Measurements from ENCODE around the gene ZNF362.
"Not testable (repeated sequence)": the region's sequence is repeated elsewhere in the genome, so short reads cannot be mapped to it uniquely, and the experiment has no call there.

Gene ZNF362

GRCh38 chr1:33305816-33306652 is 49.7 kb downstream of the ZNF362 start:
- DNase-seq (ENCODE audit: low read depth) = no peak

GRCh38 chr1:33306653-33307493 is 50.6 kb downstream of the ZNF362 start:
- no peak for DNase-seq (ENCODE audit: low read depth)

GRCh38 chr1:33307494-33307864 is 51.2 kb downstream of the ZNF362 start:
- DNase-seq (ENCODE audit: low read depth) = no peak

DNA sequence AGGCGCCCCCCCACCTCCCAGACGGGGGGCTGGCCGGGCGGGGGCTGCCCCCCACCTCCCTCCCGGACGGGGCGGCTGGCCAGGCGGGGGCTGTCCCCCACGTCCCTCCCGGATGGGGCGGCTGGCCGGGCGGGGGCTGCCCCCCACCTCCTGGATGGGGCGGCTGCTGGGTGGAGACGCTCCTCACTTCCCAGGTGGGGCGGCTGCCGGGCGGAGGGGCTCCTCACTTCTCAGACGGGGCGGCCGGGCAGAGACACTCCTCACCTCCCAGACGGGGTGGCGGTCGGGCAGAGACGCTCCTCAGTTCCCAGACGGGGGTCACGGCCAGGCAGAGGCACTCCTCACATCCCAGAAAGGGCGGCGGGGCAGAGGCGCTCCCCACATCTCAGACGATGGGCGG is 53.1 kb downstream of the ZNF362 start:
- DNase-seq (ENCODE audit: low read depth) = not testable (repeated sequence)

DNA sequence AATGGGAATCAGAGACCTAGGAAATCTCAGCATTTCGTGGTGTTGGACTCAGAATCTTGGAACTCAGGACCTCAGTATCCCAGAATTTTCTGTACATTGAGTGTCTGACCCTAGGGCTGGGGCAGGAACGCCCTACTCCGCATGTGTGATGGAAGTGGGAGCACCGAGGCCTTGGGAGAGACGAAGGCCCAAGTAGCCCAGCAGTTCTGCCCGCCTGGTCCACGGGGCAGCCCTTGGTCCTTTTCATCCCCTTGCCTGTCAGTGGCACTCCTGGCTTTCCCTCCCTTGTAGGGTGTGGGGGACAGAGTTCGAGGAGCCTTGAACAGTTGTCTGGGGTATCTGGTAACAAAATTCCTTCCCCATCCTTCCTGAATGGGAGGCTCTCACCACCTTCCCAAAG is 54.4 kb downstream of the ZNF362 start:
- DNase-seq (ENCODE audit: low read depth) = no peak

DNA sequence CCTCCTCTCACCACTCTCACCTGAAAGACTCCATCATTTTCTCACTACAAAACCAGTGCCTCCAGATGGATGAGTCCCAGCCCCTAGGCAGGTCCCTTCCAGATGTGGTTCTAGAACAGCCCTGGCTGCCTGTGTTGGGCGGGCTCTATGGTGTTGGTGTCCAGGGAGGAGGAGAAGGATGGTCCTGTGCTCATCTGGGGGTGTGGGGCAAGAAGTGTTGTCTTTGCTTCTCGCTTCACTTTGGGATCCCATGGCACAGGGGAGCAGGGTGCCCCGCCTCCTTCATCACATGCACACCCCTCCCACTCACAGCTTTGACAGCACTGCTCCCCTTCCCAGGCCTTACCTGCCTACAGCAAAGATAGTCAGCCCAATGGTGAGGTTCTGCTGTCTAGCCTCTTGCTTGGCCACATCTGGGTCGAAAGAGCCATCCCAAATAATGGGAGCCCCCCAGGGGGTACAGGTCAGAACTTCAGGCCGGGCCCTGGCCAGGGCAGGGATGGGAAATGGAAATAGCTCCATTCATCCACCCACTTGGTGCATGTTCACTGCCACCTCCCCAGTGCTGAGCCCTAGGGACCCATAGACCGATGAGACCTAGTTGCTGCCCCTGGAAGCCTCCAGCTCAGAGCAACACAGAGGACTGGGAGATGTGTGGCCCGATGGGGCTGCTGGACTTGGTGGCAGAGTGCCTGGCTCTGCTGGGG is 55.6 kb downstream of the ZNF362 start:
- no peak for DNase-seq (ENCODE audit: low read depth)

DNA sequence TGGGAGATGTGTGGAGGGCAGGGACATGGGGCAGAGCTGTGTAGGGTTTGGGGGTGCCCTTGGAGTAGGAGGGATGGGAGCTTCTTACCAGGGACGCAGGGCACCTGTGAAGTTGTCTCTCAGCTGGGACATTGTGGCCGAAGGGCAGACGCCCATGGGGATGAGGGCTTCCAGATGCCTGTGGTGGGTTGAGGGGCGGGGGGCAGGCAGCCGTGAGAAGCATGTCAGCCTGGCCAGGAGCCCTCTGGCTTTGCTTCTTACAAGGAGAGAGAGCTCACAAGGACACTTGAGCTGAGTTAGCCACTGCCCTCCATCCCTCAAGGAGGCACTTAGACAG is 56.1 kb downstream of the ZNF362 start:
- DNase-seq (ENCODE audit: low read depth) = no peak

DNA sequence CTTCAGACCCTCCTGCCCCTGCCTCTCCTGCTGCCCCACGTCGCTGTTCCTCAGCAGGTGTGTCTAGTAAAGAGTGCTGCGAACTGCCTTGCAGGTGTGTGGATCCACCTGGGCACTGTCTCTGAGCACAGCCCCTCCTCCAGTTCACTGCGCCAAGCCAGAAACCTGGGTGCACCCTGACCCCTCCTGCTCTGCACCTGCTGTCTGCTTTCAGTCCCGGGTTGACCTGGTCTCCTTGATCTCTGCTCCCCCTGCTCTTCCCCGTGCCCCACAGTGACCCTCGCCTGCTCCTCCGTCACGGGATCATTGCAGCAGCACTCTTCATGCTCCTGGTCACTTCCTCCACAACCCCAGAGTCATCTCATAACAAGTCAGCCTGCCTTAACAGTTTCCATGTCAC is 58.1 kb downstream of the ZNF362 start:
- DNase-seq (ENCODE audit: low read depth) = no peak

DNA sequence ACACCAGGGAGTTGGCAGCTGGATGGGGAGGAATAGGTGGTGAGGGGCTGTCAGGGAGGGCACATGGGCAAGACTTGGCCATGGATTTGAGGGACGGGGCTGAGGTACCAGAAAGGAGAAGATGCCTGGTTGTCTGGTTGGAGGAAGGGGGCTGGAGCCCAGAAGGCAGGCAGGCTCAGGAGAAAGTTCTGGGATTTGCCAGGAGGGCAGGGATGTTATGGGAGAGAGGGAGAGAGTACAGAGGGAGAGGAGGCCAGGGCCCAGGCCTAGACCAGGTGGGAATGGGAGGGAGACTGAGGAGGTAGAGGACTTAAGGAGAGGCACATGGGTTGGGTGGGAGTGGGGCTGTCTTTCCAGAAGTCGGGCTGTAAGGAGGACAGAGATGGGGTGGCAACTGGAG is 60.3 kb downstream of the ZNF362 start:
- no peak for DNase-seq (ENCODE audit: low read depth)

DNA sequence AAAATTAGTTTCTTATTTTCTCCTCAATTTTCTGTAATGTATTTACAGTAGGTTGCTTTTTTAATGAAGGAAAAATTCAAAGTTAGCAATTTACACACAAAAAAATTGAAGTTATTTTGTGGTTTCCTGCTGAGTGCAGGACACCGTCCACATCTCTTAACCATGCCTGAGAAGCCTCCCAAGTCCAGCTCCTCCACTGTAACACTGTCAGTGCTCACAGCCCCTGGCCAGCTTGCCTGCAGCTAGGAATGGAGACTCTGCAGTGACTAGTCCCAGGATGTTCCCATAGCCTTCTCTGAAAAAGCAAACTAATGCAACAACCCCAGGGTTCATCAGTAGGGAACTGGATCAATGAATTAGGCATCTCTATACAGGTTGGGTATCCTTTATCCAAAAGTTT is 61.1 kb downstream of the ZNF362 start:
- no peak for DNase-seq (ENCODE audit: low read depth)

- no peak for DNase-seq (ENCODE audit: low read depth)
These were observed 61.7 kb downstream of the ZNF362 start for GRCh38 chr1:33317946-33318345.

GRCh38 chr1:33319186-33319948 is 63.1 kb downstream of the ZNF362 start:
- DNase-seq (ENCODE audit: low read depth) = no peak

- no peak for DNase-seq (ENCODE audit: low read depth)
These were observed 63.8 kb downstream of the ZNF362 start for GRCh38 chr1:33319949-33320618.

DNA sequence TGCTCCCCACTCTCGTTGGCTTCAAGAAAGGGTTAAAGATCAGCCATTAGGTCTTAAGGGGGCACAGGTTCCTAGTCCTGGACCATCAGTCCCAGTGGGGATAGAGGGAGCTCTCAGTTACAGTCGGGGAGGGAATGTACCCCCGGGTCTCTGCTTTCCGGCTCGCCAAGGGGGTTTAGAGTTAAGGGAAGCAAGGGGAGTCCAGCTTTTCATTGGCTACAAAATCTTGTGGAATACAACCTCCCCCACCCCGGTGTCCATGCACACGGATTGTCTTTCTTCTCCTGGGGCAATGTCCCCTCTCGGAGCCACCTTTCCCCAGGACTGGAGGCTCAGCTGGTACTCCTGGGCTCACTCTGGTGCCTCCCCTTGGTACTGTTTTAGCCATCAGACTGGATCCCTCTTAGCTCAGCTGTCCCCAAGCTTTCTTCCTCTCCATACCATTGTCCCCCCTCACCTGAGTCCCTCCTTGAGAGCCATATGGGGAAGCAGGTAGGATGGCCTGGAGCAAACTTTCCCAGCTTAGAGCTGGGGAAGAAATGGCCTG is 64.4 kb downstream of the ZNF362 start, which contains the start of gene A3GALT2:
Gene A3GALT2 (minus strand): TSS at position 480 of the 547 bp plus-strand sequence. CDS start 0 bp downstream, at position 480.
- DNase-seq (ENCODE audit: low read depth) = no peak

DNA sequence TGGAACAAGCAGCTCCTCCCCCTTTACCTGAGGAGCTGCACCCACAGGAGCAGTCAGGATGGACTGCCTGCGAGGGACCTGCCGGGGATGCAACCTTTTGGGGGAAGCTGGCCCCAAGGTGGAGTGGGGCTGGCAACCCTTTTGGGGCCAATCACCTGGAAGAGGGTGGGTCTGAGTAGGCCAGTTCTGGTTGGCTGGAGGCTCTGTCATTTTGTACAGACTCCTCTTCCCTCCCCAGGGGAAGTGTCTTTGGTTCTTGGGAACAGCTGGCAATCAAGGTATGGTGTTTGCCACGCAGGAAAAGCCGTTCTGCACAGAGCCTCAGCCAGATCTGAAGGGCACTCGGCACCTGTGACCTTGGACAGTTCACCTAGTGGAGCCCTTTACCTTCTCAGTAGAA is 64.9 kb downstream of the ZNF362 start:
- no peak for DNase-seq (ENCODE audit: low read depth)

- no peak for DNase-seq (ENCODE audit: low read depth)
These were observed 65.8 kb downstream of the ZNF362 start for GRCh38 chr1:33322109-33322508.

DNA sequence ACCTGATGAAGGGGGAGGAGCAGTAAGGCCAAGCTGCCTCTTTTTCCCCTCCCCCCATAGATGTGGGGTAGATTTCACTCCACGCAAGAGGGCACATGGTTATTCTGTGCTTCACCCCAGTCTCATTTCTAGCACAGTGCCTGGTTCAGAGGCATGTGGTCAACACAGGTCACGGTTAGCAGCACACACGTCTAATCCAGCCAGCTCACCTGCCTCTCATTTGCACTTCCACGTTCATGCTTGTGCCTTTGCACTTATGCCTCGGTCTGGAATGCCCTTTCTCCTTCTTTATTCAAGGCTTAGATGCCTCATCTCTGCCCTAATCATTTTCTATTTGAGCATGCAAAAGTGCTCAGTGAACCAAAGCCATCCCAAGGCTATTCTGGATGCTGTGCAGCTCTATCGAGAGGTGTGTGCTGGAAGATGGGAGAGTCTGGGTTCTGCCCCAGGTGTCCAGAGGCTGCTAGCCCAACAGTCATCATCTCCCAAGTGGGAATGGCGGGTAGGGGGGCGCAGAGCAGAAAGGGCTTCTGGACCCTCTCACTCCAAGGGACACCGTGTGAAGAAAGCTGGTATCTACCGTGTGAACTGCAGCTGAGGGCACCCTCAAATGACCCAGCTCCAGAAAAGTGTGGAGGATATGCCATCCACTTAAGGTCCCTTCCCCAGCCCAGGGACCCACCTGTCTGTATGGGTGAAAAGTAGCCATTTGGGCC is 66.7 kb downstream of the ZNF362 start:
- DNase-seq (ENCODE audit: low read depth) = no peak

DNA sequence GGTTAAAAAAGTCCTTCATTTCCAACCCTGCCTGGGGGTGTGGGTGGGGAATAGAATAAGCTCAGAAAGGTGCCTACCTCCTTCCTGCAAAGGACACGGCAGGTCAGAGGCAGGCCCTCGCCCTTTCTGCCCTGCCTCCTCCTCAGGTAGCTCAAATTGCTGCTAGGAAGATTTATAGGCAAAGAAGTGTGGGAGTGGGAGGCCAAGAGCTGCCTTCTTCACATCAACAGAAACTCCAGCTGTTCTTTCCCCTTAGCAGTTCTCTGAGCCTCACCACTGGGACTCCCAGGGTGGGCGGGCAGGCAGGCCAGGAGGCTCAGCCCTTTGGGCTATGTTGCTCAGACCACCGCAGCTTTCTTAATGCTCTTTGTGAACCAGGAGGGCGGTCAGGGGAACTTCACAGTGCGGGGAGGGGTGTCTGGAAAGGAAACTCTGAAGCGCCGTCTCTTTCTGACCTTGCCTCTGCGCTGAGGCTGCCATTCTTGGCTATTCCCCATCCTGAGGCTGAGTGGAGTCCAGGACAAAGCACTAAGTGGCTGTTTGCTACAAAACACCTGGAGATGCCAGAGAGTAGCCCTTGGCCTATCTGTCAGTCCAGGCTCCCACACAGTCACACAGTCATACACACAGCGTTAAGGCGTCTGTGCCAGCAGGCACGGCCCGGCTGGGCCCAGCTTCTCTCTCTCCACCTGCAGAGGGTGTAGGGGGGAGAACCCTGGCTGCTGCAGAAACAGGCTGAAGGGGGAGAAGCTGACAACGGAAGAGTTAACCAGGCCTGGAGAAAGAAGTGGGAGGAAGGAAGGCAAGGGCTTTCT is 67.6 kb downstream of the ZNF362 start:
- no peak for DNase-seq (ENCODE audit: low read depth)

Data from HS-5 (cell line).